NK-92 treated with Interleukin-12 subunit alpha and Interleukin-12 subunit beta, amount 100 ng/mL, for 24 hours (cell line): ENCODE measurements around the gene SH3BGRL2.

Source experiments
- DNase-seq: peaks from one replicate; lab custom pipeline; 2025; lab: John Stamatoyannopoulos, UW

Gene SH3BGRL2

GRCh38 chr6:79699606-79700005 lies 68.5 kb downstream of the SH3BGRL2 start:
- DNase-seq, result no peak

GRCh38 chr6:79702691-79703090 lies 71.6 kb downstream of the SH3BGRL2 start:
- no peak for DNase-seq

GRCh38 chr6:79704200-79704599 lies 73.1 kb downstream of the SH3BGRL2 start:
- no peak for DNase-seq

- DNase-seq, result no peak
Observed at GRCh38 chr6:79705456-79705995, 74.4 kb downstream of the SH3BGRL2 start.

- DNase-seq, result no peak
Observed at GRCh38 chr6:79706527-79706926, 75.4 kb downstream of the SH3BGRL2 start.

- DNase-seq, result no peak
Observed at GRCh38 chr6:79707621-79708020, 76.5 kb downstream of the SH3BGRL2 start.

- DNase-seq, result no peak
Observed at GRCh38 chr6:79708095-79708791, 77.1 kb downstream of the SH3BGRL2 start.

GRCh38 chr6:79710127-79710526 lies 79.0 kb downstream of the SH3BGRL2 start:
- no peak for DNase-seq

- no peak for DNase-seq
Observed at GRCh38 chr6:79711167-79711566, 80.0 kb downstream of the SH3BGRL2 start.

GRCh38 chr6:79712144-79712543 lies 81.0 kb downstream of the SH3BGRL2 start:
- DNase-seq, result no peak

GRCh38 chr6:79712616-79713135 lies 81.5 kb downstream of the SH3BGRL2 start:
- DNase-seq, result no peak

- DNase-seq, result peak; percentile 2
Observed at GRCh38 chr6:79713701-79714322, 82.7 kb downstream of the SH3BGRL2 start.

- DNase-seq, result no peak
Observed at GRCh38 chr6:79717989-79718388, 86.9 kb downstream of the SH3BGRL2 start.

GRCh38 chr6:79718509-79719247 lies 87.5 kb downstream of the SH3BGRL2 start:
- no peak for DNase-seq

GRCh38 chr6:79719248-79719960 lies 88.3 kb downstream of the SH3BGRL2 start:
- no peak for DNase-seq

- DNase-seq, result no peak
Observed at GRCh38 chr6:79724816-79725215, 93.7 kb downstream of the SH3BGRL2 start.

- DNase-seq, result no peak
Observed at GRCh38 chr6:79731471-79731870, 100.3 kb downstream of the SH3BGRL2 start.

GRCh38 chr6:79733388-79733787 lies 102.3 kb downstream of the SH3BGRL2 start:
- no peak for DNase-seq

GRCh38 chr6:79734374-79734773 lies 103.2 kb downstream of the SH3BGRL2 start:
- no peak for DNase-seq

- no peak for DNase-seq
Observed at GRCh38 chr6:79735183-79735582, 104.1 kb downstream of the SH3BGRL2 start.

- no peak for DNase-seq
Observed at GRCh38 chr6:79737172-79737571, 106.0 kb downstream of the SH3BGRL2 start.

GRCh38 chr6:79742030-79742429 lies 110.9 kb downstream of the SH3BGRL2 start:
- no peak for DNase-seq
